Esophagus muscularis mucosa (tissue), 4 donors: Measurements from ENCODE around the gene SSTR5. TPM values are rescaled to one million over a fixed set of nuclear protein-coding genes. Genes with fewer than 3 reads are reported as not detected.

Experiments
- DNase-seq: peaks from one replicate; pipeline ENCODE4 v3.0.0-alpha.2; 2017; ENCODE audit errors: extremely low spot score
- H3K27ac ChIP-seq, 4 donors: fragments of 200-600 bp; sonication (generic); replicated peaks in 1 of 4; 1 replicate in 3 of 4; 2 replicates in 1 of 4; pipeline ENCODE4 v1.5.1; 2016 to 2019; ENCODE audit warnings: mild to moderate bottlenecking in 1 of 4
- H3K27me3 ChIP-seq, 4 donors: fragments of 200-600 bp; sonication (generic); one replicate each; pipeline versions ENCODE4 v1.5.1 to v1.6.0; 2016 to 2019
- H3K36me3 ChIP-seq, 4 donors: fragments of 200-600 bp; sonication (generic); one replicate each; pipeline ENCODE4 v1.5.1; 2016 to 2019
- H3K4me1 ChIP-seq, 4 donors: fragments of 200-600 bp; sonication (generic); one replicate each; pipeline ENCODE4 v1.5.1; 2016 to 2019
- H3K4me3 ChIP-seq, 4 donors: fragments of 200-600 bp; sonication (generic); 1 replicate in 2 of 4; 2 replicates in 2 of 4; pipeline ENCODE4 v1.5.1; 2016 to 2019; ENCODE audit warnings: mild to moderate bottlenecking in 4 of 4, moderate library complexity in 1 of 4
- H3K9me3 ChIP-seq, 4 donors: fragments of 200-600 bp; sonication (generic); 1 replicate in 3 of 4; 2 replicates in 1 of 4; pipeline ENCODE4 v1.5.1; 2016 to 2019
- EP300 ChIP-seq: sonication (generic); formaldehyde crosslinking; IDR thresholded peaks from one replicate; pipeline ENCODE4 v1.6.1; 2017; ENCODE audit warnings: antibody characterized with exemption
- POLR2A ChIP-seq: fragments of 450-650 bp; IDR thresholded peaks from one replicate; pipeline ENCODE4 v1.6.1; 2017; ENCODE audit warnings: antibody characterized with exemption, moderate library complexity, mild to moderate bottlenecking, low read depth
- POLR2AphosphoS5 ChIP-seq, 2 donors: sonication (generic); formaldehyde crosslinking; IDR thresholded peaks; one replicate each; pipeline ENCODE4 v1.6.1; 2017; ENCODE audit warnings: antibody characterized with exemption in 2 of 2
- WGBS: methylation state at CpG from one replicate; pipeline ENCODE4 v1.1.5; 2018; 5-methylcytosine and 5-hydroxymethylcytosine counted together
- intact Hi-C: fragments of 100-400 bp; cut with DNase I; formaldehyde crosslinking; loops from one replicate; pipeline ENCODE4 v1.15.1; 2023
- total RNA-seq, 4 donors: library from RNA; depleted of rRNA; stranded (reverse); fragments of >200 nt; gene quantifications; one replicate each; pipeline versions ENCODE4 v1.1.0 to v1.2.1, GENCODE V29; 2016
- TF ChIP-seq, protein P1 (sequence below), 3 experiments: fragments of 200-600 bp in 2 of 3; fragments of 450-650 bp in 1 of 3; sonication (generic) in 2 of 3; IDR thresholded peaks; one replicate each; pipeline ENCODE4 v1.5.1; 2017 to 2019; ENCODE audit warnings: antibody characterized with exemption in 3 of 3, mild to moderate bottlenecking in 2 of 3, moderate library complexity in 1 of 3

Gene SSTR5
- total RNA-seq, 4 donors from 2014 or later, result not detected

DNA sequence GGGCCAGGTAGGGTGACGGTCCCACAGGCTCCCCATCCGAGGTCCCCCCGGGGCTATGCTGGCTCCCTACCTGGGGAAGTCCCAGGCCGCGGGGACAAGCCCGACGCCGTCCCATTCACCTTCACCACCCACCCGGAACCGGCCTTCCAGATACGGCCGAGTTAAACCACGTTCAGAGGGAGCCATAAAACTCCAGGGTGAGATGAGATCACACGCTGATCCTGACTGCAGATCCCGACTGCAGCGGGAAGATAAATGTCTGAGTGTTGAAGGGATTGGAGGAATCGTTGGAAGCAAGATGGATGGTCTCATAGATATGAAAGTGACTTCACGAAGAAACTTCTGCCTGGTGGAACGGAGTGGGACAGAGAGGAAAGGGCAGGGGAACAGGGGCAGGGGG lies 37.1 kb downstream of the SSTR5 start:
- H3K4me3 ChIP-seq, result no peak overlapping the region
- peaks cover 0 to 53% (median 0%) of the 10 kb centered on the region in 4 donors for H3K27me3 ChIP-seq
- TF ChIP-seq, protein P1, sequence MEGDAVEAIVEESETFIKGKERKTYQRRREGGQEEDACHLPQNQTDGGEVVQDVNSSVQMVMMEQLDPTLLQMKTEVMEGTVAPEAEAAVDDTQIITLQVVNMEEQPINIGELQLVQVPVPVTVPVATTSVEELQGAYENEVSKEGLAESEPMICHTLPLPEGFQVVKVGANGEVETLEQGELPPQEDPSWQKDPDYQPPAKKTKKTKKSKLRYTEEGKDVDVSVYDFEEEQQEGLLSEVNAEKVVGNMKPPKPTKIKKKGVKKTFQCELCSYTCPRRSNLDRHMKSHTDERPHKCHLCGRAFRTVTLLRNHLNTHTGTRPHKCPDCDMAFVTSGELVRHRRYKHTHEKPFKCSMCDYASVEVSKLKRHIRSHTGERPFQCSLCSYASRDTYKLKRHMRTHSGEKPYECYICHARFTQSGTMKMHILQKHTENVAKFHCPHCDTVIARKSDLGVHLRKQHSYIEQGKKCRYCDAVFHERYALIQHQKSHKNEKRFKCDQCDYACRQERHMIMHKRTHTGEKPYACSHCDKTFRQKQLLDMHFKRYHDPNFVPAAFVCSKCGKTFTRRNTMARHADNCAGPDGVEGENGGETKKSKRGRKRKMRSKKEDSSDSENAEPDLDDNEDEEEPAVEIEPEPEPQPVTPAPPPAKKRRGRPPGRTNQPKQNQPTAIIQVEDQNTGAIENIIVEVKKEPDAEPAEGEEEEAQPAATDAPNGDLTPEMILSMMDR (IDR thresholded peaks at IDR 0.05), result no peak
- no peak for TF ChIP-seq POLR2AphosphoS5 (IDR thresholded peaks at IDR 0.05)
- no peak for TF ChIP-seq EP300
- TF ChIP-seq POLR2A, result no peak
- H3K27ac ChIP-seq, result no peak overlapping the region
- DNase-seq, result no peak
- intact Hi-C loops, result no loop called here
- H3K4me1 ChIP-seq, result peaks cover 0 to 24% (median 20%) of the 10 kb centered on the region in 4 donors
- 74% methylated on average over 19 of the region's 19 CpGs for WGBS
- no peaks in the 10 kb centered on the region for H3K9me3 ChIP-seq
- no peaks in the 10 kb centered on the region for H3K36me3 ChIP-seq

DNA sequence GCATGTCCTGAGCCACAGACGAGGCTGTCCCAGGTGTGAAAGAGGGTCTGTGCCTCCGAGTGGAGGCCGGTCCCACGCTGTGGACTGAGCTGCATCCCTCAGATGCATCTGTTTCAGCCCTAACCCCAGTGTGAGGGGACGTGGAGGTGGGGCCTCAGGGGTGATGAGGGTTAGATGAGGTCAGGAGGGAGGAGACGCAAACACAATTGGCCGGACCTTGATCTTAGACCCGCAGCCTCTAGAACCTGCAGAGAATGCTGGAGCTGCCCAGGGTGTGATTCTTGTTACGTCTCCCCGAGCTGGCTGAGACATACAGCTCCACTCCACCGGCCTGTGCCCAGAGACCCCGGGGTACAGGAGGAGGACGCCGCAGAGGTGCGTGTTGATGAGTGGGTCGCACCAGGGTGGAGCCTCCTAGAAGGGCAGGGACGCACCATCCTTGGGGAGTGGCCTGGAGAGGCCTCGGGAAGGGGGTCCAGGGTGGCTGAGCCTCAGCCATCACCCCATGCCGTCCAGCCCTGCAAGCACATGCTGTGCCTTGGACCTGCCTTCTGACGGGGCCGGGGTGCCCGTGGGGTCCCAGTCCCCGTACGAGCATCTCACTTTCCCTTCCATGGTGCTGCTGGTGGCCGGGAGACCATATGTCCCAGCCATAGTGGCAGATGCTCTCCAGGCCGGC lies 40.1 kb downstream of the SSTR5 start:
- TF ChIP-seq POLR2AphosphoS5 (IDR thresholded peaks at IDR 0.05) (no peak), EP300 (no peak), POLR2A (no peak)
- WGBS, result 78% methylated on average over 13 of the region's 26 CpGs
- DNase-seq, result no peak
- intact Hi-C loops, result no loop called here
- H3K27me3 ChIP-seq, result peaks cover 0 to 42% (median 0%) of the 10 kb centered on the region in 4 donors
- H3K4me3 ChIP-seq, result no peak overlapping the region
- no peak overlapping the region for H3K27ac ChIP-seq
- no peaks in the 10 kb centered on the region for H3K36me3 ChIP-seq
- H3K4me1 ChIP-seq, result peaks cover 0 to 15% (median 12%) of the 10 kb centered on the region in 4 donors
- no peaks in the 10 kb centered on the region for H3K9me3 ChIP-seq

DNA sequence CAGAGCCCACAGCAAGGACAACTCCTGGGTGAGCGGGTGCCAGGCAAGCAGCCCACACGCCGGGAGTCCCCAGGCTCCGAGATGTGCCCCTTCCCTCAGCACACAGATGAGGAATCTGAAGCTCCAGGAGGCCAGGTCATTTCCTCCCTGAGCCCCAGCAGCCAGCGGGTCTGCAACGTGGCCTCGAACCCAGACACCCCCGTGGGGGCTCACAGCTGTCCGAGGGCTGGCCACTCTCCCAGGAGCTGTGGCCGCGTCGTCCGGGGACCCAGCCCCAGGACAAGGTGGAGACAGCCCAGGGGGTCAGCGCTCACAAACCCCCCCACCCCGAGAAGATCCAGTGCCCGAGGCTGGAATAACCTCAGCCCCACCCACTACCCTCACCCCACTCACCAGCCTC lies 40.9 kb downstream of the SSTR5 start:
- no peaks in the 10 kb centered on the region for H3K36me3 ChIP-seq
- intact Hi-C loops, result no loop called here
- peaks cover 0 to 41% (median 0%) of the 10 kb centered on the region in 4 donors for H3K27me3 ChIP-seq
- no peaks in the 10 kb centered on the region for H3K9me3 ChIP-seq
- 72% methylated on average over 13 of the region's 16 CpGs for WGBS
- H3K27ac ChIP-seq, result no peak overlapping the region
- peaks cover 0 to 11% (median 10%) of the 10 kb centered on the region in 4 donors for H3K4me1 ChIP-seq
- DNase-seq, result no peak
- H3K4me3 ChIP-seq, result no peak overlapping the region
- TF ChIP-seq POLR2A (no peak), EP300 (no peak), POLR2AphosphoS5 (IDR thresholded peaks at IDR 0.05) (no peak)
- TF ChIP-seq, protein P1 (IDR thresholded peaks at IDR 0.05), result no peak

DNA sequence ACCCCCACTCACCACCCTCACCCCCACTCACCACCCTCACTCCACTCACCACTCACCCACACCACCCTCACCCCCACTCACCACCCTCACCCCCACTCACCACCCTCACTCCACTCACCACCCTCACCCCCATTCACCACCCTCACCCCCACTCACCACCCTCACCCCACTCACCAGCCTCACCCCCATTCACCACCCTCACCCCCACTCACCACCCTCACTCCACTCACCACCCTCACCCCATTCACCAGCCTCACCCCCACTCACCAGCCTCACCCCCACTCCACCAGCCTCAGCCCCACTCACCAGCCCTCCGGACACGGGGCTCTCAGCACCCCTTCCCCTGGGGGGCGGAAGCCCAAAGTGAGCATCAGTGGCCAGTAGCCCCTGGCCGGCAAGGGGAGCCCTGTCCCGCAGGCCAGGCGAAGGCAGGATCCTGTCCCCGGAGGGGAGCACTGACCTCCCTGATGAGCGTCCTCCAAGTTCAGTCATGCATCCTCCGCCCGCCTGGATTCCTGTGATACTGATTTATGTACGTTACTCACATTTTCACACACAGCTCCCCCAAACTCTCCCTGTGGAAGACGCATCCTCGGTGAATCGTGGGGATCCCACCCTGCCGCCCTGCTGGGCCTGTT lies 41.5 kb downstream of the SSTR5 start:
- no peaks in the 10 kb centered on the region for H3K36me3 ChIP-seq
- DNase-seq, result no peak
- H3K9me3 ChIP-seq, result no peaks in the 10 kb centered on the region
- intact Hi-C loops, result no loop called here
- WGBS, result 87% methylated on average over 15 of the region's 15 CpGs
- TF ChIP-seq POLR2AphosphoS5 (IDR thresholded peaks at IDR 0.05) (no peak), POLR2A (no peak), EP300 (no peak)
- TF ChIP-seq, protein P1 (IDR thresholded peaks at IDR 0.05), result no peak
- H3K27ac ChIP-seq, result no peak overlapping the region
- H3K4me3 ChIP-seq, result no peak overlapping the region
- H3K27me3 ChIP-seq, result peaks cover 0 to 36% (median 0%) of the 10 kb centered on the region in 4 donors
- peaks cover 0 to 6% (median 4%) of the 10 kb centered on the region in 4 donors for H3K4me1 ChIP-seq

DNA sequence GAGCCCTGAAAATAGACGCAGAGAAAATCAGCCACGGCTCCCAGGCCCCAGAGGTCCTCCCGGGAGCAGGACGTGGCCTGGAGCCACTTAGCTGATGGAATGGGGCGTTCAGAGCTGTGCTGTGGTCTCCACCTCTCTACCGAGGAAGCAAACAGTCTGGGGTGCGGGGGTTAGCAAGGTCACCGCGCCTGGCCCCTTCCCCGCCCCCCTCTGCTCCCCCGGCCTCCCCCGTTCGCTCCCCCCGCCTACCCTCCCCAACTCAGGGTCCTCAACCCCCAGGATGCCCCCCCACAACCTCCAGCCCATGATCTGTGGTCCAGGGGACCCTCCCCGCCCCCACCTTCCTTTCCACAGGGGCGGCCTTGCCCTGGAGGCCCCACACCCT lies 44.1 kb downstream of the SSTR5 start:
- Histone ChIP-seq H3K27ac (no peak overlapping the region), H3K4me3 (no peak overlapping the region), H3K9me3 (no peaks in the 10 kb centered on the region), H3K27me3 (peaks cover 0 to 34% (median 0%) of the 10 kb centered on the region in 4 donors), H3K36me3 (no peaks in the 10 kb centered on the region), H3K4me1 (no peaks in the 10 kb centered on the region)
- no peak for DNase-seq
- intact Hi-C loops, result no loop called here
- TF ChIP-seq POLR2AphosphoS5 (IDR thresholded peaks at IDR 0.05) (no peak), POLR2A (no peak), EP300 (no peak)
- TF ChIP-seq, protein P1 (IDR thresholded peaks at IDR 0.05), result no peak
- 60% methylated on average over 3 of the region's 16 CpGs for WGBS
